Activated CD8-positive, alpha-beta memory T cell treated with anti-CD3 and anti-CD28 coated beads, Interleukin-2, amount 10 ng/mL, durations not matched to agents 7 days and 5 days (primary cell): ENCODE data around the gene TMEM59. TPM values are rescaled to one million over a fixed set of nuclear protein-coding genes. Genes with fewer than 3 reads are reported as not detected.
A peak's percentile ranks its signal among the peaks of the same experiment; 100 is the strongest.

Source experiments
- ATAC-seq: fragments of 150-1000 bp; cut with Tn5 transposase; one replicate; pipeline ENCODE4 v1.10.0; 2021; ENCODE audit warnings: moderate library complexity
- CTCF ChIA-PET: fragments of 350-600 bp; sonication (Branson Sonifier 250); formaldehyde crosslinking; loops from one replicate; lab custom pipeline; 2021; ENCODE audit warnings: antibody characterized with exemption; lab: Charles Lee
- DNase-seq: peaks from one replicate; pipeline ENCODE4 v3.0.0-alpha.2; 2020
- H3K27ac Mint-ChIP-seq: one replicate; pipeline ENCODE4 v1.8.0; 2021; ENCODE audit warnings: mild to moderate bottlenecking, mixed read lengths
- H3K27me3 Mint-ChIP-seq: one replicate; pipeline ENCODE4 v1.8.0; 2021; ENCODE audit warnings: mixed read lengths
- H3K36me3 Mint-ChIP-seq: one replicate; pipeline ENCODE4 v1.8.0; 2021; ENCODE audit warnings: mild to moderate bottlenecking, mixed read lengths
- H3K4me1 Mint-ChIP-seq: one replicate; pipeline ENCODE4 v1.8.0; 2021; ENCODE audit warnings: mixed read lengths
- H3K4me3 Mint-ChIP-seq: one replicate; pipeline ENCODE4 v1.8.0; 2021; ENCODE audit warnings: mild to moderate bottlenecking, moderate library complexity, mixed read lengths
- H3K9me3 Mint-ChIP-seq: one replicate; pipeline ENCODE4 v1.8.0; 2022; ENCODE audit warnings: low read depth, mixed read lengths
- microRNA-seq: library from miRNA; unstranded; fragments of <30 nt; microRNA quantifications from one replicate; pipeline ENCODE4 v1.2.0, GENCODE V29; 2022
- total RNA-seq, 2 experiments: library from RNA; stranded (reverse); gene quantifications; one replicate each; pipeline ENCODE4 v1.2.3, GENCODE V29; 2021

Gene TMEM59
- total RNA-seq, 2 experiments from 2014 or later, result 165 to 171 TPM

DNA sequence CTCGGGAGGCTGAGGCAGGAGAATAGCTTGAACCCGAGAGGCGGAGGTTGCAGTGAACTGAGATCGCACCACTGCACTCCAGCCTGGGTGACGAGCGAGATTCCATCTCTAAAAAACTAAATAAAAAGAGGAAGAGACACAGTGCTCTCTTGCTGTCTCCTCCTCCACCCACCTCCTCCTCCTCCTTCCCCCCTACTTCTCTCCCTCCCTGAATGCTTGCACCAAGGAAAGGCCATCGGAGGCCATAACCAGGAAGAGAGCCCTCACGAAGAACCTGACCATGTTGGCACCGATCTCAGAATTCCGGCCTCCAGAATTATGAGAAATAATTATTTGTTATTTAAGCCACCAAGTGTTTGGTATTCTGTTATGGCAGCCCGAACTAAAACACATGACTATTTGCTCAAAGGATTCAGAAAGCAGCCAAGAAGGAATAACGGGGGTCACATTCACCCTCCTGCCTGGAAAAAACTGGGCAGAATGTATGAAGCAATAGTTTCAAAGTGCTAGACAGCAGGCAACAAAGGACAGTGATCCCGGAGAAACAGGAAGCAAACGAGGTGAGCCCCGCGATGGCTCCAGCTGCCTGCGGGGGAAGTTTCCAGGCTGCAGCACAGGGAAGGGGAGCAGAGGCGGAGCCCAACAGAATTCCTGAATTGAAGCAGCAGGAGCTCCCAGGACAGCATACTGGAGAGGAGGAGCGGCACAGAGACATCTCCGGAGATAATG, 70.8 kb downstream of the TMEM59 start:
- Mint-ChIP-seq H3K27ac (no peak overlapping the region), H3K27me3 (no peaks in the 10 kb centered on the region), H3K9me3 (no peaks in the 10 kb centered on the region), H3K36me3 (no peaks in the 10 kb centered on the region), H3K4me1 (peaks cover 4% of the 10 kb centered on the region), H3K4me3 (no peak overlapping the region)
- DNase-seq (no peak), ATAC-seq (no peak)
- CTCF ChIA-PET, result interaction anchor here (0.8 kb wide), 1 partner anchor 22 kb away, joined by 3 read pairs; no protein-coding TSS in a partner anchor

DNA sequence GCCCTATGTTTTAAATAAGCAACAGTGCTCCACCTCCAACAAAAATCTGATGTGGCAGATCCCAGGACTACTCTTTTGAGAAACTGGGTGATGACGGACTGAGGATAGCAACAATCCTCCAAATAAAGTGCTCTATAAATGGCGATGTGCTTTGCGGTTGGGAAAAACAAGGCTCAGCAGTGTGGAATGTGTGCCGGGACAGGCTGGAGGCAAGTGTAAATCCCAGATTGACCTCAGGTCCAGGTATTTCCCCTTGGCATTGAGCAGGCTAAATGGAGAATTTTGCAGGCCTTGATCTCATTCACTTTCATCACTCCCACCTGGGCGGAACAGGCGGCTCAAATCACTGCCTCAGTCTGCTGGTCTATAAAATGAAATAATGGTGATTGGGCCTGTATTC, 71.8 kb downstream of the TMEM59 start:
- Mint-ChIP-seq H3K27ac (no peak overlapping the region), H3K27me3 (no peaks in the 10 kb centered on the region)

DNA sequence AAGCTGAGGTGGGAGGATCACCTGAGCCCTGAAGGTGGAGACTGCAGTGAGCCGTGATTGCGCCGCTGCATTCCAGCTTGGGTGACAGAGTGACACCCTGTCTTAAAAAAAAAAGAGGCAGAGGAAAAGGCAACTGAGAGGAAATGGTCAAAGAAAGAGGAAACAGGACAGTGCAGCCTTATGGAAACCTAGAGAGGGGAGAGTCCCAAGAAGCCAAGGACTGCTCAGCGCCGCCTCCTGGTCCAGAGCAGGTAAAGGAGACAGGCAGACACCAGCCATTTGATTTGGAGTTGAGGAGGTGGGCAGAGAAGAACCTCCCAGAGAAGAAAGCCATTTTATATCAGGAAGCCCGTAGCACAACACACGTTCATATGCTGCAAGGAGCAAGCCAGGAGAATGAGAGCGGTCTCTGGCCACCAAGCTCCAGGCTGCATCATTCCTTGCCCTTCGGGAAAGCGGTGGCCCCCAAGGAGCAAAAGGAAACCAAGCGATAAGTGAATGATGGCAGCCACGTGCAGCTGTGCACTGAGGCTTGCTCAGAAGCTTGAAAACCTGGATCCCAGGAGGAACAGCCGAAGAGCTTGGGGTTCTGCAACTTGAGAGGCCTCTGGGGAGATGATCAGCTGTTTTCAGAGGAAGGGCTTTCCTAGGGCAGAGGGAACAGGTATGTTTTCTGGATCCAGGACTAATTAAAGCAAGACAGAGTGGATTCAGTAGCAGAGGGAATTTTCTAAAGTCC, 73.1 kb downstream of the TMEM59 start:
- CTCF ChIA-PET, result no interaction called here

More for the DNA sequence above, 71.8 kb downstream of the TMEM59 start:
- Mint-ChIP-seq H3K9me3 (no peaks in the 10 kb centered on the region), H3K4me1 (peaks cover 8% of the 10 kb centered on the region), H3K36me3 (no peaks in the 10 kb centered on the region), H3K4me3 (no peak overlapping the region)
- ATAC-seq (no peak), DNase-seq (no peak)
- CTCF ChIA-PET, result no interaction called here

More for the DNA sequence above, 73.1 kb downstream of the TMEM59 start:
- Mint-ChIP-seq H3K4me1 (peaks cover 6% of the 10 kb centered on the region), H3K27me3 (no peaks in the 10 kb centered on the region), H3K9me3 (no peaks in the 10 kb centered on the region), H3K36me3 (no peaks in the 10 kb centered on the region), H3K27ac (no peak overlapping the region), H3K4me3 (no peak overlapping the region)
- no peak for DNase-seq
- ATAC-seq, result no peak

Small RNA genes within 50 kb of the gene (microRNA-seq; reads per million reads assigned to microRNA genes)
- 6.8 reads per million, percentile 20 among the genes with 10 or more reads in this experiment for gene MIR4781

Other genes starting within 250 kb of the TMEM59 start
- 10 to 100 TPM; 26.1 to 35.5 TPM for gene NDC1, start 214.9 kb downstream of the TMEM59 start, total RNA-seq
- gene YIPF1, start 163.4 kb downstream of the TMEM59 start, total RNA-seq, result 10 to 100 TPM; 17.2 to 18.0 TPM
- gene DIO1, start 159.0 kb downstream of the TMEM59 start, total RNA-seq, result not detected
- 10 to 100 TPM; 69.3 to 82.6 TPM for gene IFT25, start 107.5 kb downstream of the TMEM59 start, total RNA-seq
- 10 to 100 TPM; 20.5 to 22.3 TPM for gene LRRC42, start 106.9 kb downstream of the TMEM59 start, total RNA-seq
- not detected for gene LDLRAD1, start 35.0 kb downstream of the TMEM59 start, total RNA-seq
- gene TCEANC2, start 404 bp upstream of the TMEM59 start, total RNA-seq, result 10 to 100 TPM; 11.8 to 13.1 TPM
- under 1 TPM in 1 of 2 experiments, not detected in 1; 0.09 TPM for gene CDCP2, start 99.8 kb upstream of the TMEM59 start, total RNA-seq
- 10 to 100 TPM; 14.5 to 17.0 TPM for gene CYB5RL, start 146.8 kb upstream of the TMEM59 start, total RNA-seq
- 100 to 1,000 TPM; 122 to 147 TPM for gene MRPL37, start 147.0 kb upstream of the TMEM59 start, total RNA-seq